ENCODE results near the gene STX18.
"Not testable (repeated sequence)": the region's sequence is repeated elsewhere in the genome, so short reads cannot be mapped to it uniquely, and the experiment has no call there.

Gene STX18

GRCh38 chr4:4432341-4433125 lies 109.3 kb downstream of the STX18 start:
- no peak for DNase-seq

GRCh38 chr4:4430492-4431195 lies 111.2 kb downstream of the STX18 start:
- DNase-seq: peak; percentile 43

- DNase-seq: no peak
These were observed 112.6 kb downstream of the STX18 start for GRCh38 chr4:4428966-4429875.

- DNase-seq: no peak
These were observed 114.0 kb downstream of the STX18 start for GRCh38 chr4:4427886-4428285.

- no peak for DNase-seq
These were observed 114.6 kb downstream of the STX18 start for GRCh38 chr4:4427121-4427870.

GRCh38 chr4:4426511-4427120 lies 115.2 kb downstream of the STX18 start:
- DNase-seq: no peak

GRCh38 chr4:4425696-4426095 lies 116.2 kb downstream of the STX18 start:
- DNase-seq: no peak

GRCh38 chr4:4425119-4425690 lies 116.6 kb downstream of the STX18 start:
- no peak for DNase-seq

- no peak for DNase-seq
These were observed 117.2 kb downstream of the STX18 start for GRCh38 chr4:4424499-4425115.

- no peak for DNase-seq
These were observed 117.9 kb downstream of the STX18 start for GRCh38 chr4:4423706-4424498.

GRCh38 chr4:4422856-4423499 lies 118.9 kb downstream of the STX18 start:
- DNase-seq: no peak

GRCh38 chr4:4422117-4422516 lies 119.7 kb downstream of the STX18 start:
- not testable (repeated sequence) for DNase-seq

GRCh38 chr4:4421356-4421755 lies 120.5 kb downstream of the STX18 start:
- no peak for DNase-seq

- no peak for DNase-seq
These were observed 121.4 kb downstream of the STX18 start for GRCh38 chr4:4420421-4420820.

GRCh38 chr4:4419896-4420295 lies 122.0 kb downstream of the STX18 start:
- no peak for DNase-seq

- DNase-seq: no peak
These were observed 123.0 kb downstream of the STX18 start for GRCh38 chr4:4418676-4419390.

- peak; percentile 74 for DNase-seq
These were observed 124.0 kb downstream of the STX18 start for GRCh38 chr4:4417886-4418285.

GRCh38 chr4:4416981-4417380 lies 124.9 kb downstream of the STX18 start:
- no peak for DNase-seq

Measured in NCI-H69 (cell line).